ENCODE data around the gene METTL2A.
"Not testable (repeated sequence)": the region's sequence is repeated elsewhere in the genome, so short reads cannot be mapped to it uniquely, and the experiment has no call there.

The METTL2A gene

DNA sequence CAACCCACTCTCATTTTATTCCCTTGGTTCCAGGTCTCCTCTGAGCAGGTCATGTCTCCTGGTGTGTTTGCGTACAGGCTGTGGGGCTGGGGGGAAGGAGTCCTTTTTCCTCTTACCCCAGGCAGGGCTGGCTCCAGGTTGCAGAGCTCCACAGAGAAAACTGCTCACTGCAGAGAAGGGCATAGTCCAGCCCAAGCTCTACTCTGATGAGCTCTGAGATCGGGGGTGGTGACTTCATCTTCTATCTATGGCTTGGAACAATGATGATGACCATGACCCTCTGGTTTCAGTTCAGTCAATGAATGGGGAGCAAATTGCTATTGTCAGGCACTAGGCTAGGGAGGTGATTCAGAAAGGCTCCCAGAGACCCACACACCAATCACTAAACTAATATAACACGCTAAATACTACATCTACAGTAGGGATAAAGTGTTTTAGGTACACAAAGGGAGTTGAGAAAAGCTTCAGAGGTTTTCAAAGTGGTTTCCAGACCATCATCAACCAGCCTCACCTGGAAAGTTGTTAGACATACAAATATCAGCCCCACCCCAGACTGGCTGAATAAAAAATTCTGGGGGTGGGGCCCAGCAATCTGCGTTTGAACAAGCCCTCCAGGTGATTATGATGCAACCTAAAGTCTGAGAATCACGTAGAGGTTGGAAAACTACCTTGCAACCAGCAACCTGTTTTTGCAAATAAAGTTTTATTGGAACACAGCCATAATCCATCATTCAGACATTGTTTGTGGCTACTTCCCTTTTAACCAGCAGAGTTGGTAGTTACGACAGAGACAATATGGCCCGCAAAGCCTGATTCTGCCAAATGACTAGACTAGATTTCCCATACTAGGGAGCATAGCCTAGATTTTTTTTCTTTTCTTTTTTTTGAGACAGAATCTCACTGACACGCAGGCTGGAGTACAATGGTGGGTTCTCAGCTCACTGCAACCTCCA, 49.6 kb downstream of the METTL2A start:
- not testable (repeated sequence) for DNase-seq

GRCh38 chr17:62477111-62477510, 53.4 kb downstream of the METTL2A start:
- not testable (repeated sequence) for DNase-seq

DNA sequence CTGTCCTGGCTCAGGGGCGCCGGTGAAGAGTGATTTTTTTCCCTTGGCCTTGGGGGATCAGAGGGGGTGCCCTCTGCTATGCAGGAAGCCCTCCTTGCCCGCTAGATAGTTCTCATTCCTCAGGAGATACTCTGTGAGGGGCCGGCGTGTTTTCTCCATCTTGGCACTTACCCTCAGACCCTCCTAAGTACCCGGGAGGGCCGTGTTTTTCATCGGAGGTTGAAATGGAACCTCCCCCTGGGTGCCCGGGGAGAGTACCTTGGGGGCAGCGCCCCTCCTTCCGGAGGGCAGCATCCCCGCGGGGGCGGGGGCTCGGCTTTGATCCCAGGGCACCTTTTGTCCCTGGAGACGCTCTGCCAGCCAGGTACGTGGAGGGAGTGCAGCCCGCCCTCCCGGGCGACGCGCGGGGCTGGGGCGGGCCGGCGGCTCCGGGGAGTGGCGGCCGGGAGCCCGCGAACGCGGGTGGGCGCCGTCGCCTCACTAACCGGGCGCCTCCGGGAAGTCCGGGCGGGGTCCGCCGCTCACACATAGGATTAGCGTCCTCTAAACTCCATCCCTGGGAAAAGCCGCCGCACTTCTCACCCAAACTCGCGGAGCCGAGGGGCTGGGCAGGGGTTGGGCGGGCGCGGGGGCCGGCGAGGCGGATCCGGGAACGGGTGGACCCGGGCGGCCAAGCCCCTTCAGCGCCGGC, 54.2 kb downstream of the METTL2A start:
- peak; percentile 12 to 46 (median 35) for DNase-seq

GRCh38 chr17:62478424-62478879, 54.8 kb downstream of the METTL2A start, which contains the start of gene TLK2:
TLK2 (plus strand) TSS chr17:62478825; CDS start chr17:62481126, 2,301 bp downstream.
- peak in 4 of 5 experiments; percentile 52 to 90 (median 62) for DNase-seq

- peak; percentile 13 to 56 (median 30) for DNase-seq
Observed at GRCh38 chr17:62478880-62479638, 55.4 kb downstream of the METTL2A start.

DNA sequence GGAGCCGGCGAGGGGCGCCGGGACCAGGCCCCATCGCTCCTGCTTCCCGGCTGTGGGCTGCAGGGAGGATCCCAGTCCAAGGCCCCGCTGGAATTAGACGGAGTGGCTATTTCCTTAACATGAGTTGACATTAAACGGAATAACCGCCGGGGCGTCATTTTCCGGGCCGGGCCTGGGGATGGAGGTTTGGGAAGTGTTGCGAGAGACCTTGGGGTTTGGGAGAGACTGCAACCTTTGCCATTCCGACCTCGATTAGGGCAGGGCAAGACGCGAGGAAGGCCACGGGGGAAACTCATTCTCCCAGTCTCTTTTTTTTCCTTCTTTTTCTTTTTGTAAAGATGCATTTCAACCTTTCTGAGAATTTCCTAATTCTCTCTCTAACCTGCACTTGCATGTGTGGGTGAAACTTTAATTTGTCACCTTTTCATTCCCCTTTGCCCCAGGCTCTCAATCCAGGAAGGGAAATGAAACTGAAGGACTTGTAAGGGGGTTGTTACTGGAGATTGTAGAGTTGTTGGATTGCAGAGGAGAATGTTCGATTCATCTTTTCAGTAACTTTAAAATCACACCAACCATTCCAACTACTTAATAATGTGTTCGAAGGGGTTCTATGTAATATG, 56.1 kb downstream of the METTL2A start:
- peak in 2 of 5 experiments; percentile 5 to 15 for DNase-seq

GRCh38 chr17:62482553-62482952, 58.9 kb downstream of the METTL2A start:
- not testable (repeated sequence) for DNase-seq

DNA sequence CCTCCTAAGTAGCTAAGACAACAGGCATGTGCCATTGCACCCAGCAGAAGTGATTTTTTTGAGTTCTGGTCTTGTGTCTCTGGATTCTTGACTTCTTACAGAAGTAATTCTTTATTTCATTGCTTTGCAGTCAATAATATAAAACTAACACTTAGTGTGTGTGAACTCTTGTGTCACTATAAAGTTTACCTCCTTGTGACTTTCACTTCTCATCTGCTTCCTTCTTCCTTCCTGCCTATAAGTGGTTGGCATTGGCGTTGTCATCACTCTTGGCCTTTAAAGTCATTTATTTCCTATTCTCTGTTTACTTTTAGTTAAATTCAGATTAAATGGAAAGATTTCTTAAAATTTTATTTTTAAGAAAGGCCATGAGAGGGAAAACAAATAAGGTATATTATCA, 67.3 kb downstream of the METTL2A start:
- DNase-seq, result not testable (repeated sequence)

GRCh38 chr17:62493049-62493655, 69.5 kb downstream of the METTL2A start:
- not testable (repeated sequence) for DNase-seq

DNA sequence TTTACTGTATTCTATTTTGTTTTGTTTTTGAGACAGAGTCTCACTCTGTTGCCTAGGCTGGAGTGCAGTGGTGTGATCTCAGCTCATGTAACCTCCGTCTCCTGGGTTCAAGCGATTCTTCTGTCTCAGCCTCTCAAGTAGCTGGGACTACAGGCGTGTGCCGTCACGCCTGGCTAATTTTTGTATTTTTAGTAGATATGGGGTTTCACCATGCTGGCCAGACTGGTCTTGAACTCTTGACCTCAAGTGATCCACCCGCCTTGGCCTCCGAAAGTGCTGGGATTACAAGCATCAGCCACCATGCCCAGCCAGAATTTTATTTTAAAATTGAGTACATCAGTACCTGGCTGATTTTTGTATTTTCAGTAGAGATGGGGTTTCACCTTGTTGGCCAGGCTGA, 70.4 kb downstream of the METTL2A start:
- DNase-seq, result not testable (repeated sequence)

- DNase-seq, result not testable (repeated sequence)
Observed at GRCh38 chr17:62496344-62496743, 72.6 kb downstream of the METTL2A start.

GRCh38 chr17:62498796-62499195, 75.1 kb downstream of the METTL2A start:
- DNase-seq, result not testable (repeated sequence)

Measured in T-helper 2 cell (primary cell).